Measurements from ENCODE around the gene MARS1. TPM values are rescaled to one million over a fixed set of nuclear protein-coding genes. Genes with fewer than 3 reads are reported as not detected.

MARS1 gene
- polyA plus RNA-seq, 1 donor from 2014 or later, result 76.6 TPM

DNA sequence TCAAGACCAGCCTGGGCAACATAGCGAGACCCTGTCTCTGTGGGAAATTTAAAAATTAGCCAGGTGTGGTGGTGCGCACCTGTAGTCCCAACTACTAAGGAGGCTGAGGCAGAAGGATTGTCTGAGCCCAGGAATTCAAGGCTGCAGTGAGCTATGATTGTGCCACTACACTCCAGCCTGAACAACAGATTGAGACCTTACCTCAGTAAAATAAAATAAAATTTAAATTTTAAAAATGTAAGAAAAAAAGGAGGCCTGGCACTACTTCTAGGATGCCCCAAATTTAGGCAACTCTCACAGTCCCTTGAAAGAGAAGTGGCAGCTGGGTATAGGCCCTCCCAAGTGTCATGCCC, 33.7 kb upstream of the MARS1 start:
- no peak overlapping the region for H3K4me3 Mint-ChIP-seq
- H3K27me3 Mint-ChIP-seq, result peaks cover 6% of the 10 kb centered on the region
- no peaks in the 10 kb centered on the region for H3K9me3 Mint-ChIP-seq
- peaks cover 1% of the 10 kb centered on the region for H3K36me3 Mint-ChIP-seq
- no peak overlapping the region for H3K27ac Mint-ChIP-seq
- peaks cover 7 to 13% (median 12%) of the 10 kb centered on the region in 3 donors for H3K4me1 Mint-ChIP-seq

DNA sequence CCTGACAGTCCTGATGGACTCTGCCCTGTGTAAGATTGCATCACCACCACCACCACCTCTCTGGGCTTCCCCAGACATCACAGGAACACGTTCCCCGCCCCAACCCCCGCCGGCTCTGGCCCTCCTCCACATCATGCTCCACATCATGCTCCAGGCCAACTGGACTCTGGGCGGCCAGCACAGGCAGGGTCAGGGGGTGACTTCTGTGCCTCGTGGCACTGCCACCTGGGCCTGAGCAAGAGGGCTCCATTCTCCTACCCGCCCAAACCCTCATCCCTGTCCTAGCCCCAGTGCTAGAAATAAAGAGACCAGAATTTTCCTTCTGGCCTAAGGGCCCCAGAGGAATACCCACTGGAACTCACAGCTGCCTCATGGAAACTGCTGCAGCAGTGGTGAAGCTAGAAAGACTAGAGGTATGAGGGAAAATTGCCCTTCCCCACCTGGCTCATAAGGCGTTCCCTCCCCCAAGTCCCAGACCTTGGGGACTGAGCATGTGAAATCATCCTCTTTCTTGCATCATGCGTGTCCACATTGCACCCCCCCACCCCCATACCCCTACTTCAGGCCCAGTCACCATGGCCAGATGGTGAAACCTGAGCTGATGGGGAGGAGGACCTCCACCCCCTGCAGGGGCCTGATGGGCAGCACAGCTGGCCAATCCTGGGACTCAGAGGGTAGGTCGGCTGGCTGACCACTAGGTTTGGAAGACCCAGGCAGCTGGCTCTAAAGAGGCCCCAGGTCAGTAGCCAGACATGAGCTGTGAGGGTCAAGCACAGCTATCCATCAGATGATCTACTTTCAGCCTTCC, 33.1 kb upstream of the MARS1 start, which contains the start of gene INHBE:
INHBE (plus strand) TSS at position 742 of the 808 bp plus-strand sequence. CDS start 230 bp downstream, outside the sequence.
- Mint-ChIP-seq H3K4me3 (peak within 1 kb of the TSS; percentile 25 to 96 (median 70)), H3K36me3 (peaks cover 1% of the 10 kb centered on the region), H3K4me1 (peaks cover 11 to 13% (median 13%) of the 10 kb centered on the region in 3 donors), H3K27ac (peak within 1 kb of the TSS; percentile 43 to 73 (median 52)), H3K9me3 (no peaks in the 10 kb centered on the region), H3K27me3 (peaks cover 6% of the 10 kb centered on the region)

DNA sequence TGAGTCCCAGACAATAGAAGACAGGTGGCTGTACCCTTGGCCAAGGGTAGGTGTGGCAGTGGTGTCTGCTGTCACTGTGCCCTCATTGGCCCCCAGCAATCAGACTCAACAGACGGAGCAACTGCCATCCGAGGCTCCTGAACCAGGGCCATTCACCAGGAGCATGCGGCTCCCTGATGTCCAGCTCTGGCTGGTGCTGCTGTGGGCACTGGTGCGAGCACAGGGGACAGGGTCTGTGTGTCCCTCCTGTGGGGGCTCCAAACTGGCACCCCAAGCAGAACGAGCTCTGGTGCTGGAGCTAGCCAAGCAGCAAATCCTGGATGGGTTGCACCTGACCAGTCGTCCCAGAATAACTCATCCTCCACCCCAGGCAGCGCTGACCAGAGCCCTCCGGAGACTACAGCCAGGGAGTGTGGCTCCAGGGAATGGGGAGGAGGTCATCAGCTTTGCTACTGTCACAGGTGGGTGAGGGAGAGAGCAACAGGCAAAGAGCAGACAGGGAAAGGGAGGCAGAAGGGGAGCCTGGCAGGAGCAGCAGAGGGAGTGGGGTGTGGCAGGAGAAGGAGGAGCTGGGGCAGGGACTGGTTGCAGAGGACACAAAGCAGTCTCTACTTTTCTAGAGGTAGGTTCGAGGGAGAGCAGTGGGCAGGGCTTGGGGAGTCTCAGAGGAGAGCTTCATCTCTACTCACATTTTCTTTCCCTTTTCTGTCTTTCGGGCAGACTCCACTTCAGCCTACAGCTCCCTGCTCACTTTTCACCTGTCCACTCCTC, 32.3 kb upstream of the MARS1 start:
- peaks cover 15 to 17% (median 17%) of the 10 kb centered on the region in 3 donors for H3K4me1 Mint-ChIP-seq
- no peaks in the 10 kb centered on the region for H3K36me3 Mint-ChIP-seq
- no peaks in the 10 kb centered on the region for H3K9me3 Mint-ChIP-seq
- peak overlapping the region; percentile 43 to 73 (median 52) for H3K27ac Mint-ChIP-seq
- peak overlapping the region; percentile 25 to 96 (median 70) for H3K4me3 Mint-ChIP-seq
- peaks cover 10% of the 10 kb centered on the region for H3K27me3 Mint-ChIP-seq

DNA sequence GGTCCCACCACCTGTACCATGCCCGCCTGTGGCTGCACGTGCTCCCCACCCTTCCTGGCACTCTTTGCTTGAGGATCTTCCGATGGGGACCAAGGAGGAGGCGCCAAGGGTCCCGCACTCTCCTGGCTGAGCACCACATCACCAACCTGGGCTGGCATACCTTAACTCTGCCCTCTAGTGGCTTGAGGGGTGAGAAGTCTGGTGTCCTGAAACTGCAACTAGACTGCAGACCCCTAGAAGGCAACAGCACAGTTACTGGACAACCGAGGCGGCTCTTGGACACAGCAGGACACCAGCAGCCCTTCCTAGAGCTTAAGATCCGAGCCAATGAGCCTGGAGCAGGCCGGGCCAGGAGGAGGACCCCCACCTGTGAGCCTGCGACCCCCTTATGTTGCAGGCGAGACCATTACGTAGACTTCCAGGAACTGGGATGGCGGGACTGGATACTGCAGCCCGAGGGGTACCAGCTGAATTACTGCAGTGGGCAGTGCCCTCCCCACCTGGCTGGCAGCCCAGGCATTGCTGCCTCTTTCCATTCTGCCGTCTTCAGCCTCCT, 31.6 kb upstream of the MARS1 start:
- Mint-ChIP-seq H3K4me1 (peaks cover 15 to 20% (median 18%) of the 10 kb centered on the region in 3 donors), H3K4me3 (peak overlapping the region; percentile 25 to 96 (median 70)), H3K9me3 (no peaks in the 10 kb centered on the region), H3K27me3 (peaks cover 7% of the 10 kb centered on the region), H3K36me3 (no peaks in the 10 kb centered on the region), H3K27ac (peak overlapping the region; percentile 43 to 73 (median 52))

DNA sequence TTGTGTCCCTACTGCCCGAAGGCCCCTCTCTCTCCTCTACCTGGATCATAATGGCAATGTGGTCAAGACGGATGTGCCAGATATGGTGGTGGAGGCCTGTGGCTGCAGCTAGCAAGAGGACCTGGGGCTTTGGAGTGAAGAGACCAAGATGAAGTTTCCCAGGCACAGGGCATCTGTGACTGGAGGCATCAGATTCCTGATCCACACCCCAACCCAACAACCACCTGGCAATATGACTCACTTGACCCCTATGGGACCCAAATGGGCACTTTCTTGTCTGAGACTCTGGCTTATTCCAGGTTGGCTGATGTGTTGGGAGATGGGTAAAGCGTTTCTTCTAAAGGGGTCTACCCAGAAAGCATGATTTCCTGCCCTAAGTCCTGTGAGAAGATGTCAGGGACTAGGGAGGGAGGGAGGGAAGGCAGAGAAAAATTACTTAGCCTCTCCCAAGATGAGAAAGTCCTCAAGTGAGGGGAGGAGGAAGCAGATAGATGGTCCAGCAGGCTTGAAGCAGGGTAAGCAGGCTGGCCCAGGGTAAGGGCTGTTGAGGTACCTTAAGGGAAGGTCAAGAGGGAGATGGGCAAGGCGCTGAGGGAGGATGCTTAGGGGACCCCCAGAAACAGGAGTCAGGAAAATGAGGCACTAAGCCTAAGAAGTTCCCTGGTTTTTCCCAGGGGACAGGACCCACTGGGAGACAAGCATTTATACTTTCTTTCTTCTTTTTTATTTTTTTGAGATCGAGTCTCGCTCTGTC, 31.0 kb upstream of the MARS1 start:
- Mint-ChIP-seq H3K4me3 (peak overlapping the region in 2 of 4 donors; percentile 44 to 45), H3K36me3 (no peaks in the 10 kb centered on the region), H3K27ac (peak overlapping the region in 2 of 3 donors; percentile 39 to 88), H3K27me3 (peaks cover 7% of the 10 kb centered on the region), H3K9me3 (no peaks in the 10 kb centered on the region), H3K4me1 (peaks cover 18 to 24% (median 22%) of the 10 kb centered on the region in 3 donors)

DNA sequence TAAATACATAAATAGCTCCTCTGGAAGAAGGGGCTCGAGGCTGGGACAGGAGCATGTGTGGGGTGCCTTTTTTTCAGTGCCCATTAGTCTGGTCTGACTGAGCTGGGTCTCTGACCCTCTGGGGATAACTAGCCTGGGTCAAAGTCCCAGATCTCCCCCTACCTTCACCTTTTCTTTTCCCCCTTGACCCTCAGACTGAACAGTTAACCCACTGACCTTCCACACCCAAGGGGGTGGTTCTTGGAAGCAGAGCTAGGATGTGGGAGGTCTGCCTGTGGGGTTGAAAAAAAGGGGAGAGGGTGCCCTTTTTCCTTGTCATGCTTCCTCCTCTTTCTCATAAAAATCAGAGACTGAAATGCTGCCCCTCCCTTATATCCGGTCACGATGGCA, 29.2 kb upstream of the MARS1 start:
- Mint-ChIP-seq H3K4me1 (peaks cover 24 to 32% (median 28%) of the 10 kb centered on the region in 3 donors), H3K4me3 (peak overlapping the region; percentile 90 to 99 (median 94)), H3K27ac (peak overlapping the region; percentile 82 to 96 (median 88)), H3K9me3 (no peaks in the 10 kb centered on the region), H3K36me3 (no peaks in the 10 kb centered on the region), H3K27me3 (peaks cover 5% of the 10 kb centered on the region)

DNA sequence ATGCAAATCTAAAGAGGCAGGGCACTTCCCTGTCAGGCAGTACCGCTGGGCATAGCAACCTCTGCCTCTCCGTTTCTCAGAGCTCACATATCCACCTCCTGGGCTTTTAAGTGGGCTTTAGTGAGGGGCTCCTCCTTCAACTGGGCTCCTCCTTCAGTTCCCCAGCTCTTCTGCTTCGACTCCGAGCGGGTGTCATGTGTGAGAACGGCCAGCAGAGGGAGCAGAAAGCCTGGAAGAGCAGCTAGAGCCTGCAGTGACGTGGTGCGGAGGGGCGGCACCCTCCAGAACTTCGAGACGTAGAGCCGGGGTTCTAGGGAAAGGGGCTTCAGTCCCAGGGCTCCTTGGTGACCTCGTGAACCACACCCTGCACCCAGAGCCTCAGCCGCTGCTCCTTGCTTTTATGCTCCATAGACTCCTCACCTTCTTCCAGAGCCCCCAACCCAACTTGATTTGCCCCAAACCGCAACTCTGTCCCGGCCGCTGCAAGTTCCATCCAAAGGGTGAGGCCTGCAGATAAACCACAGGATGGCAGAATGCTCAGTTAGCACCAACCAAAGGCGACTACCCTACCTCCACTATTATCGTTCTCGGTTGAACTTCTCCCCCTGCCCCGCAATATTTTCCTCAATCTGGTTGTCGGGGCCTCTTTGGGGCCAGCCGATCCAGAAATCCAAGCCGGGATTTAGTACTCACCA, 28.7 kb upstream of the MARS1 start:
- Mint-ChIP-seq H3K27me3 (peaks cover 5% of the 10 kb centered on the region), H3K27ac (peak overlapping the region; percentile 82 to 96 (median 88)), H3K4me3 (peak overlapping the region; percentile 90 to 99 (median 94)), H3K9me3 (no peaks in the 10 kb centered on the region), H3K36me3 (no peaks in the 10 kb centered on the region), H3K4me1 (peaks cover 24 to 35% (median 31%) of the 10 kb centered on the region in 3 donors)

DNA sequence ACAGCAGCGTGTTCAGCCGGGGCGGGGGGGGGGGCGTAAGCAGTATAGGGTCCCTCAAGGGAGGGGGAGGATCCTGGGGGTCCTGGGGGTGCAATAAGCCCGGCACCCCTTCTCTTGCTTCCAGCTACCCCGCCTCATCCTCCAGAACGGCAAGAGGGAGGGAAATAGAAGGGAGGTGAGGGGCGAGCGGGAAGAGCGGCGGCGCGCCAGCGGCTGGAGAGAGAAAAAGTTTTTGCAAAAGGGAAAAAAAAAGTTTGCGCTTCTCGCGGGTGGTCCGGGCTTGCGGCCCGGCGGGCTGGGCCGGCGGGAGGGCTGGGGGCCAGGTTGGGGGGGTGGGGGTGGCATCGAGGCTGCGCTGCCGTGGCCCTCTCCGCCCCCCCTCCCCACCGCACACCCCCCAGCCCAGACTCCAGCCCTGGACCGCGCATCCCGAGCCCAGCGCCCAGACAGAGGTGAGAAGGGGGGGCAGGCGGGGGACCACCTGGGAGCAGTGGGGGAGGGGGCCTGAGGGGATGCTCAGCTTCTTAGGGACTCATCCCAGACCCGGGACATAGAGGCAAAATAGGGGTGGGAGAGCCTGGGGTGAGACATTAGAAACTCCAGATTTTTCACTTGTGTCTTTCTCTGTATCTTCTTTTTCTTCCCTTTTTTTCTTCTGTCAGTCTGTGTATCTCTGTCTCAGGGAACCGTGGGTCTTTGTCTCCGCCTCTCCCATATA, 28.0 kb upstream of the MARS1 start, which contains the start of gene GLI1:
GLI1 (plus strand) TSS at position 36 of the 718 bp plus-strand sequence. CDS start 3,907 bp downstream, outside the sequence.
- H3K4me1 Mint-ChIP-seq, result peaks cover 28 to 34% (median 31%) of the 10 kb centered on the region in 3 donors
- H3K9me3 Mint-ChIP-seq, result no peaks in the 10 kb centered on the region
- peaks cover 5% of the 10 kb centered on the region for H3K27me3 Mint-ChIP-seq
- no peaks in the 10 kb centered on the region for H3K36me3 Mint-ChIP-seq
- H3K27ac Mint-ChIP-seq, result peak within 1 kb of the TSS; percentile 82 to 96 (median 88)
- peak within 1 kb of the TSS; percentile 90 to 99 (median 94) for H3K4me3 Mint-ChIP-seq

DNA sequence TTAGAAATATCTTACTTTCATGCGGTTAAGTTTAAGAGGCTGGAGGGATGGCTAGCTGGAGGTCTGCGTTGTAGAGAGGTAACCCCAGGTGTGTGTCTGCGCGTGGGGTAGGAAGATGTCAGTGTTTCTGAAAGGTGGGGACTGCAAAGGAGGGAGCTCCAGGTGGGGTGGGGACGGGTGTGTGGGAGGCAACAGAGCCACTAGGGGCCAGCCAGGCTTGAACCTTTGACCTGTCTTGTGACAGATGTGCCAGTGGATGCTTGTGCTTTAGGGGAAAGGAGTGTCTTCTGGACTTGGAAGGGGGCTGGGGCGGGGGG, 27.4 kb upstream of the MARS1 start:
- Mint-ChIP-seq H3K36me3 (no peaks in the 10 kb centered on the region), H3K4me3 (peak overlapping the region; percentile 90 to 96 (median 92)), H3K4me1 (peaks cover 28 to 34% (median 31%) of the 10 kb centered on the region in 3 donors), H3K27ac (peak overlapping the region; percentile 55 to 83 (median 82)), H3K9me3 (no peaks in the 10 kb centered on the region), H3K27me3 (peaks cover 5% of the 10 kb centered on the region)

DNA sequence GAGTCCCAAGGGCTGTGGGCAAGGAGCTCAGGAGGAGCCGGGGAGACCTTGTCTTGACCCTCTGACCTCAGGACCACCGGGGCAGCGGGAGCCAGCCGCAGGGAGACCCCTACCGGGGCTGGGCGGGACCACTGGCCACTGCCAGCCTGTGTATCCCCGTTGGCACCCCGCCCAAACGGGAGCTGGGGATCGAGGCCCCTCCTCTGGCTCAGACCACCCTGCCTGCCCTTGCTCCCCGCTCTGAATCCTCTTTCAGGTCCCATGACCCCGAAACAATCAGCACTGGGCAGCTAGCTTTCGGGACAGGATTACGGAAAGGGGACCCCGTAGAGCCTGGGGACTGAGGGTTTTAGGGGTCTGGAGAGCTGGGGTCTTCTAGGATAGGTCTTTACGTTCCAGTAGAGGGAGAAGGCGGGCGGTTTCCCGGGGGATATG, 27.0 kb upstream of the MARS1 start:
- Mint-ChIP-seq H3K9me3 (no peaks in the 10 kb centered on the region), H3K27me3 (peaks cover 5% of the 10 kb centered on the region), H3K4me1 (peaks cover 28 to 34% (median 28%) of the 10 kb centered on the region in 3 donors), H3K4me3 (peak overlapping the region; percentile 90 to 96 (median 92)), H3K27ac (peak overlapping the region in 2 of 3 donors; percentile 82 to 83), H3K36me3 (no peaks in the 10 kb centered on the region)

DNA sequence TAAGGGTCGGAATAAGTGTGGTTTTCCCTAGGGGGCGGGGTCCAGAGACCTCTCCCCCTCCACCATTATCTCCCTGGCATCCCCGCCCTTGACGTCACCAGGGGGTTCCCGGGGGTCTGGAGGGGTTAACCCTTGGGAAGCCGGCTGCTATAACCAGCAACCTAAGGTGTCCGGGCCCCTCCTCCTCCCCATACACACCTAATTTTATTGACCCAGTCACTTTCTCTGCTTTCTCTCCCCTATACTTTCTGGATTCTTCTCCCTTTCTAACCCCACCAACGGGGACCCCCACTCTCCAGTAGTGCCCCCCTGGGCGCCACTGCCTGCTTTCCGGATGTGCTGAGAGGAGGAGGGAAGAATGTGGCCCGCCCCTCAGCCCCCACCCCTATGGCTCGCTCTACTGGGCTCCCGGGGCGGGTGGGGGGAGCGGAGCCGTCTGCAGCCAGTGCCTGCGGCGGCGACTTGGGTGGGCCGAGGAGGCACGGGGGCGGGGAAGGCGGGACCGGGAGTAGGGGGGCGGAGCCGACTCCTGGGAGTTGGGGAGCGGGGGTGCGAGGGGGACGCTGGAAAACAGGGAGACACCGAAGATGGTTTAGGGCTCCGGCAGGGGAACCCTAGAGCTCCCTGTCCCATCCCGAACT, 26.5 kb upstream of the MARS1 start:
- H3K4me1 Mint-ChIP-seq, result peaks cover 24 to 30% (median 28%) of the 10 kb centered on the region in 3 donors

DNA sequence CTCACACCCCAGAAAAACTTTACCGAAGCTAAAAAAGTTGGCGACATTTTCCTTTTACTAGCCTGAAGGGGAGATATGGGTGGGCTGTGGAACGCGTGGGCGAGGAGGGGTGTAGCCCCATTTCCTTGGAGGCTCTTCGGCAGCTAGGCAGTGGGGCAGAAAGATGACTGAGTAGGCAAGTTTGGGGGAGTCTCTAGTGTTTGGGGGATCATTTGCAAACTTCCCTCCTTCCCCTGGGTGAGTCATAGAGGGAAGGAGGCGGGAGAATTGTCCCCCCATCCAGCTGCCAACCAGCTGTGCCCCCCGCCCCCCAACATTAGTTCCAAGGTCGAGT, 26.0 kb upstream of the MARS1 start:
- H3K9me3 Mint-ChIP-seq, result no peaks in the 10 kb centered on the region
- peaks cover 24 to 30% (median 28%) of the 10 kb centered on the region in 3 donors for H3K4me1 Mint-ChIP-seq
- H3K4me3 Mint-ChIP-seq, result peak overlapping the region; percentile 85 to 96 (median 92)
- H3K36me3 Mint-ChIP-seq, result no peaks in the 10 kb centered on the region
- peaks cover 5% of the 10 kb centered on the region for H3K27me3 Mint-ChIP-seq
- peak overlapping the region in 2 of 3 donors; percentile 18 to 28 for H3K27ac Mint-ChIP-seq

More for the DNA sequence above, 26.5 kb upstream of the MARS1 start:
- Mint-ChIP-seq H3K27me3 (peaks cover 5% of the 10 kb centered on the region), H3K36me3 (no peaks in the 10 kb centered on the region), H3K9me3 (no peaks in the 10 kb centered on the region), H3K4me3 (peak overlapping the region; percentile 85 to 96 (median 92)), H3K27ac (peak overlapping the region in 2 of 3 donors; percentile 18 to 28)

Data from IgD-negative memory B cell (primary cell).